Colonic mucosa (tissue), 4 donors: ENCODE results near the gene KDM4C. TPM values are rescaled to one million over a fixed set of nuclear protein-coding genes. Genes with fewer than 3 reads are reported as not detected.

ENCODE experiments used
- DNase-seq: peaks from one replicate; pipeline ENCODE4 v3.0.0-alpha.2; 2020
- H3K27ac ChIP-seq: fragments of 200-600 bp; one replicate; pipeline ENCODE4 v1.8.0; 2021
- H3K27me3 ChIP-seq: fragments of 200-600 bp; one replicate; pipeline ENCODE4 v1.8.0; 2021
- H3K36me3 ChIP-seq: fragments of 200-600 bp; one replicate; pipeline ENCODE4 v1.8.0; 2021
- H3K4me1 ChIP-seq: fragments of 200-600 bp; one replicate; pipeline ENCODE4 v1.8.0; 2021; ENCODE audit warnings: mild to moderate bottlenecking
- H3K4me3 ChIP-seq: fragments of 200-600 bp; one replicate; pipeline ENCODE4 v1.8.0; 2021
- H3K9ac ChIP-seq, 2 donors: one replicate each; pipeline ENCODE4 v1.7.0; 2013; ENCODE audit warnings: control low read depth in 2 of 2, low read depth in 2 of 2, low read length in 2 of 2
- H3K9me3 ChIP-seq: fragments of 200-600 bp; one replicate; pipeline ENCODE4 v1.8.0; 2021
- intact Hi-C: fragments of 100-400 bp; cut with DNase I; formaldehyde crosslinking; loops from one replicate; pipeline ENCODE4 v1.14.1; 2022
- total RNA-seq, 2 donors: library from RNA; stranded (reverse); fragmentation: NEBNext Ultra II Directional in 1 of 2; extraction: Animal tissue kit (Norgen Biotek cat#: 25700) in 1 of 2; gene quantifications; one replicate each; pipeline ENCODE4 v1.2.1, GENCODE V29; 2021
- TF ChIP-seq, protein P1 (sequence below): fragments of 200-600 bp; IDR thresholded peaks from one replicate; pipeline ENCODE4 v1.8.0; 2022; ENCODE audit warnings: antibody characterized with exemption, mild to moderate bottlenecking
- donor health status: healthy.
- donor health status: DM: no; HTN: no; CAD: no.
- donor health status: DM: no; HTN: no; CAD: no.

The KDM4C gene
- total RNA-seq, 2 donors from 2014 or later = 37.3 to 42.0 TPM

GRCh38 chr9:6961845-6962522 is 204.2 kb downstream of the KDM4C start:
- Histone ChIP-seq H3K27ac (no peak overlapping the region), H3K4me3 (no peak overlapping the region), H3K36me3 (no peaks in the 10 kb centered on the region), H3K27me3 (no peaks in the 10 kb centered on the region), H3K9me3 (no peaks in the 10 kb centered on the region), H3K4me1 (peaks cover 5% of the 10 kb centered on the region), H3K9ac (no peak overlapping the region)
- TF ChIP-seq, protein P1, sequence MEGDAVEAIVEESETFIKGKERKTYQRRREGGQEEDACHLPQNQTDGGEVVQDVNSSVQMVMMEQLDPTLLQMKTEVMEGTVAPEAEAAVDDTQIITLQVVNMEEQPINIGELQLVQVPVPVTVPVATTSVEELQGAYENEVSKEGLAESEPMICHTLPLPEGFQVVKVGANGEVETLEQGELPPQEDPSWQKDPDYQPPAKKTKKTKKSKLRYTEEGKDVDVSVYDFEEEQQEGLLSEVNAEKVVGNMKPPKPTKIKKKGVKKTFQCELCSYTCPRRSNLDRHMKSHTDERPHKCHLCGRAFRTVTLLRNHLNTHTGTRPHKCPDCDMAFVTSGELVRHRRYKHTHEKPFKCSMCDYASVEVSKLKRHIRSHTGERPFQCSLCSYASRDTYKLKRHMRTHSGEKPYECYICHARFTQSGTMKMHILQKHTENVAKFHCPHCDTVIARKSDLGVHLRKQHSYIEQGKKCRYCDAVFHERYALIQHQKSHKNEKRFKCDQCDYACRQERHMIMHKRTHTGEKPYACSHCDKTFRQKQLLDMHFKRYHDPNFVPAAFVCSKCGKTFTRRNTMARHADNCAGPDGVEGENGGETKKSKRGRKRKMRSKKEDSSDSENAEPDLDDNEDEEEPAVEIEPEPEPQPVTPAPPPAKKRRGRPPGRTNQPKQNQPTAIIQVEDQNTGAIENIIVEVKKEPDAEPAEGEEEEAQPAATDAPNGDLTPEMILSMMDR = no peak
- DNase-seq = no peak
- intact Hi-C loops = no loop called here

- intact Hi-C loops = no loop called here
- H3K36me3 ChIP-seq = no peaks in the 10 kb centered on the region
- no peaks in the 10 kb centered on the region for H3K27me3 ChIP-seq
- H3K4me3 ChIP-seq = no peak overlapping the region
- H3K9ac ChIP-seq = no peak overlapping the region
- H3K4me1 ChIP-seq = no peaks in the 10 kb centered on the region
- DNase-seq = no peak
- H3K9me3 ChIP-seq = no peaks in the 10 kb centered on the region
- H3K27ac ChIP-seq = no peak overlapping the region
- TF ChIP-seq, protein P1 = no peak
Measured at GRCh38 chr9:6965566-6965965, 207.8 kb downstream of the KDM4C start.

GRCh38 chr9:6968271-6968670 is 210.5 kb downstream of the KDM4C start:
- H3K4me1 ChIP-seq = no peaks in the 10 kb centered on the region
- no peaks in the 10 kb centered on the region for H3K9me3 ChIP-seq
- DNase-seq = no peak
- TF ChIP-seq, protein P1 = no peak
- no peak overlapping the region for H3K4me3 ChIP-seq
- H3K36me3 ChIP-seq = no peaks in the 10 kb centered on the region
- intact Hi-C loops = no loop called here
- H3K27ac ChIP-seq = no peak overlapping the region
- no peaks in the 10 kb centered on the region for H3K27me3 ChIP-seq
- H3K9ac ChIP-seq = no peak overlapping the region

DNA sequence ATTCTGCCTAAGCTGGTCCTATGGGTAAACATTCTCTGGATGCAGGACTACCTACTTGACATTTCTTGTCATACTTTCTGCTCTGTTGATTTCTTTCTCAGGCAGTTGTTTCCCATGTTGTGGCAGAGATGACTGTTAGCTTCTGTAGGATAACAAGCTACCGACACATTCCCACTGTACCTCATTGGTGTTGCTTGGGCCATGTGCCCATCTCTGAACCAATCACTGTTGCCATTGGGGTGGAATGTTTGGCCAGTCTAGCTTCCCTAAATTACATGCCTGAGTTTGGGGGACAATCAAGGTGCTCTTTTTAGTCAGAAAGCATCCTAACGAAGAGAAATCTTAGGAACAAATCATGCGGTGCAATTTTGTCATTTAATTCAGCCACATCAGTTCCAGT is 212.0 kb downstream of the KDM4C start:
- DNase-seq = no peak
- H3K27ac ChIP-seq = no peak overlapping the region
- TF ChIP-seq, protein P1 = no peak
- H3K9ac ChIP-seq = no peak overlapping the region
- no peaks in the 10 kb centered on the region for H3K9me3 ChIP-seq
- no peaks in the 10 kb centered on the region for H3K36me3 ChIP-seq
- no peaks in the 10 kb centered on the region for H3K27me3 ChIP-seq
- no peak overlapping the region for H3K4me3 ChIP-seq
- H3K4me1 ChIP-seq = no peaks in the 10 kb centered on the region
- intact Hi-C loops = no loop called here

DNA sequence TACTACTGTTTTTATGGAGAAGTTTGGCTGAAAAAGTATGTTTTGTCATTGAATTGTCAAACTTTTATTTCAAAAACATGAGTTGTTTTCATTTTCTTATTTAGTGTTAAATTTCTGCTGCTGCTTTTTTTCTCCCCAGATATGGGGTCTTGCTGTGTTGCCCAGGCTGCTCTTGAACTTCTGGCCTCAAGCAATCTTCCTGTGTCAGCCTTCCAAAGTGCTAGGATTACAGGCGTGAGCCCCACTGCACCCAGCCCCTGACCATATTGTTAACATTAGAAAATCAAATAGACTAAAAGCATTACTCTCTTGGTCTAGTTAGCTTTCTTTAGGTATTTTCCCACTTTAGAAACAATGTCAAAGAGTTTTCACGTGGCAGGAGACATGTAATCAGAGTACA is 215.3 kb downstream of the KDM4C start:
- Histone ChIP-seq H3K9ac (no peak overlapping the region), H3K4me1 (no peaks in the 10 kb centered on the region), H3K9me3 (no peaks in the 10 kb centered on the region), H3K27ac (no peak overlapping the region), H3K36me3 (no peaks in the 10 kb centered on the region), H3K27me3 (no peaks in the 10 kb centered on the region), H3K4me3 (no peak overlapping the region)
- TF ChIP-seq, protein P1 = no peak
- no peak for DNase-seq
- intact Hi-C loops = no loop called here
